Neural cell (in vitro differentiated cells): ENCODE data around the gene SNCAIP. TPM values are rescaled to one million over a fixed set of nuclear protein-coding genes. Genes with fewer than 3 reads are reported as not detected.

Source experiments
- H2AFZ ChIP-seq: fragments of 200-600, 300-800 bp; sonication (generic), shearing (Covaris generic); 2 replicates; pipeline ENCODE4 v1.6.0; 2014; ENCODE audit warnings: low read depth, mild to moderate bottlenecking, antibody characterized with exemption, low read length, moderate library complexity
- H3F3A ChIP-seq: fragments of 200-600 bp; shearing (Covaris generic); 2 replicates; pipeline ENCODE4 v1.6.1; 2016; ENCODE audit warnings: mild to moderate bottlenecking, moderate library complexity, mixed read lengths, antibody characterized with exemption, low read length; ENCODE audit not compliant: insufficient read depth, poor library complexity, severe bottlenecking
- H3K27ac ChIP-seq: fragments of 200-600, 300-800 bp; sonication (generic), shearing (Covaris generic); 2 replicates; pipeline ENCODE4 v1.5.1; 2014; ENCODE audit warnings: mild to moderate bottlenecking, low read length, moderate library complexity
- H3K27me3 ChIP-seq: fragments of 300-800, 200-600 bp; sonication (generic), shearing (Covaris generic); 2 replicates; pipeline ENCODE4 v1.6.0; 2014; ENCODE audit warnings: mild to moderate bottlenecking, low read depth, low read length, moderate library complexity; ENCODE audit not compliant: insufficient read depth
- H3K36me3 ChIP-seq: fragments of 300-800, 200-600 bp; sonication (generic), shearing (Covaris generic); 2 replicates; pipeline ENCODE4 v1.5.1; 2014; ENCODE audit warnings: mild to moderate bottlenecking, antibody characterized with exemption, low read length, moderate library complexity; ENCODE audit not compliant: insufficient read depth
- H3K4me2 ChIP-seq: fragments of 300-800, 200-600 bp; sonication (generic), shearing (Covaris generic); 2 replicates; pipeline ENCODE4 v1.6.0; 2014; ENCODE audit warnings: mild to moderate bottlenecking, low read length
- H3K4me3 ChIP-seq: fragments of 300-800, 200-600 bp; sonication (generic), shearing (Covaris generic); 2 replicates; pipeline ENCODE4 v1.5.1; 2014; ENCODE audit warnings: mild to moderate bottlenecking, low read length, moderate library complexity
- H3K79me2 ChIP-seq: fragments of 200-600 bp; shearing (Covaris generic); replicated peaks from 2 replicates; pipeline ENCODE4 v1.6.0; 2014; ENCODE audit warnings: mild to moderate bottlenecking, low read length, moderate library complexity; ENCODE audit not compliant: insufficient read depth
- H3K9ac ChIP-seq: fragments of 300-800, 200-600 bp; sonication (generic), shearing (Covaris generic); 2 replicates; pipeline ENCODE4 v1.6.1; 2016; ENCODE audit warnings: mild to moderate bottlenecking, low read length, mixed read lengths
- H3K9me2 ChIP-seq: fragments of 200-600 bp; shearing (Covaris generic); 2 replicates; pipeline ENCODE4 v1.6.1; 2016; ENCODE audit warnings: mild to moderate bottlenecking, low read length, mixed read lengths; ENCODE audit not compliant: insufficient read depth
- H3K9me3 ChIP-seq: fragments of 200-600, 300-800 bp; sonication (generic), shearing (Covaris generic); 2 replicates; pipeline ENCODE4 v1.6.1; 2016; ENCODE audit warnings: mild to moderate bottlenecking, mixed run types, low read length, moderate library complexity, mixed read lengths
- H4K20me1 ChIP-seq: fragments of 200-600 bp; shearing (Covaris generic); 2 replicates; pipeline ENCODE4 v1.6.1; 2016; ENCODE audit warnings: mild to moderate bottlenecking, mixed run types; ENCODE audit not compliant: insufficient read depth
- CTCF ChIP-seq: fragments of 450-650 bp; IDR thresholded peaks from 2 replicates; pipeline ENCODE4 v1.5.1; 2014; ENCODE audit warnings: antibody characterized with exemption, mild to moderate bottlenecking, moderate library complexity; ENCODE audit not compliant: poor library complexity, severe bottlenecking
- EP300 ChIP-seq: fragments of 450-650 bp; conservative IDR thresholded peaks from 2 replicates; pipeline ENCODE4 v1.6.1; 2014; ENCODE audit warnings: antibody characterized with exemption, mild to moderate bottlenecking, moderate library complexity; ENCODE audit not compliant: poor library complexity, severe bottlenecking
- EZH2 ChIP-seq: fragments of 200-600, 300-800 bp; shearing (Covaris generic), sonication (generic); IDR thresholded peaks from 2 replicates; pipeline ENCODE4 v1.6.1; 2014; ENCODE audit warnings: antibody characterized with exemption, low read length, borderline replicate concordance, mild to moderate bottlenecking; ENCODE audit not compliant: insufficient read depth, poor library complexity, severe bottlenecking
- MXI1 ChIP-seq: fragments of 450-650 bp; conservative IDR thresholded peaks from 2 replicates; pipeline ENCODE4 v1.6.1; 2014; ENCODE audit warnings: antibody characterized with exemption, mild to moderate bottlenecking; ENCODE audit not compliant: poor library complexity, severe bottlenecking
- POLR2AphosphoS5 ChIP-seq: IDR thresholded peaks from 2 replicates; pipeline ENCODE4 v1.6.1; 2012
- RAD21 ChIP-seq: fragments of 450-650 bp; conservative IDR thresholded peaks from 2 replicates; pipeline ENCODE4 v1.6.1; 2014; ENCODE audit warnings: antibody characterized with exemption, mild to moderate bottlenecking, moderate library complexity
- REST ChIP-seq: IDR thresholded peaks from 2 replicates; pipeline ENCODE4 v1.6.1; 2012; ENCODE audit warnings: borderline replicate concordance
- SMC3 ChIP-seq: fragments of 450-650 bp; conservative IDR thresholded peaks from 2 replicates; pipeline ENCODE4 v1.6.1; 2014; ENCODE audit warnings: antibody characterized with exemption, mild to moderate bottlenecking, moderate library complexity; ENCODE audit not compliant: poor library complexity
- TAF1 ChIP-seq: IDR thresholded peaks from 2 replicates; pipeline ENCODE4 v1.6.1; 2012; ENCODE audit warnings: low read depth
- polyA plus RNA-seq: library from polyadenylated mRNA; depleted of rRNA; stranded (reverse); fragments of >200 nt; gene quantifications from 2 replicates; pipeline ENCODE4 v1.2.3, GENCODE V29; 2014

The SNCAIP gene
- polyA plus RNA-seq, 1 donor from 2014 or later = 25.6 TPM

- TF ChIP-seq TAF1 = no peak
- no peak for TF ChIP-seq REST
- TF ChIP-seq EZH2 = no peak
- no peak for TF ChIP-seq SMC3
- TF ChIP-seq EP300 = no peak
- no peak for TF ChIP-seq RAD21
- no peak for TF ChIP-seq CTCF
- no peak overlapping the region for H3K27ac ChIP-seq
- H3K4me3 ChIP-seq = no peak overlapping the region
- no peak overlapping the region for H2AFZ ChIP-seq
- no peaks in the 10 kb centered on the region for H3K9me2 ChIP-seq
- no peaks in the 10 kb centered on the region for H3K9me3 ChIP-seq
- no peak overlapping the region for H3K4me2 ChIP-seq
- H3K27me3 ChIP-seq = no peaks in the 10 kb centered on the region
- no peaks in the 10 kb centered on the region for H3F3A ChIP-seq
- no peak overlapping the region for H3K9ac ChIP-seq
- peaks cover 7% of the 10 kb centered on the region for H3K79me2 ChIP-seq
- no peaks in the 10 kb centered on the region for H3K36me3 ChIP-seq
- H4K20me1 ChIP-seq = no peaks in the 10 kb centered on the region
Measured at GRCh38 chr5:122330881-122331280, 18.8 kb downstream of the SNCAIP start.

GRCh38 chr5:122332599-122333555, 20.8 kb downstream of the SNCAIP start:
- Histone ChIP-seq H3K79me2 (peaks cover 7% of the 10 kb centered on the region), H3K4me3 (peak overlapping the region; percentile 24), H4K20me1 (no peaks in the 10 kb centered on the region), H3F3A (no peaks in the 10 kb centered on the region), H3K4me2 (no peak overlapping the region), H3K27me3 (no peaks in the 10 kb centered on the region), H3K9me2 (no peaks in the 10 kb centered on the region), H3K36me3 (no peaks in the 10 kb centered on the region), H2AFZ (no peak overlapping the region), H3K27ac (no peak overlapping the region), H3K9ac (no peak overlapping the region), H3K9me3 (no peaks in the 10 kb centered on the region)
- TF ChIP-seq EZH2 (no peak), TAF1 (no peak), POLR2AphosphoS5 (no peak), REST (no peak), CTCF (no peak), RAD21 (no peak), MXI1 (no peak), EP300 (no peak), SMC3 (no peak)
